HG03025 (cell line): Measurements from ENCODE around the gene EPHA6.

Experiments used
- ATAC-seq: cut with Tn5 transposase; IDR thresholded peaks from one replicate; pipeline ENCODE4 v1.9.1; 2021; ENCODE audit warnings: mild to moderate bottlenecking, moderate library complexity; ENCODE audit not compliant: unreplicated experiment, low FRiP score

Gene EPHA6

GRCh38 chr3:97680696-97681095, 866.3 kb downstream of the EPHA6 start:
- ATAC-seq = no peak

GRCh38 chr3:97684490-97684889, 870.1 kb downstream of the EPHA6 start:
- ATAC-seq = no peak

- no peak for ATAC-seq
Observed at GRCh38 chr3:97686258-97686657, 871.9 kb downstream of the EPHA6 start.

GRCh38 chr3:97687734-97688133, 873.3 kb downstream of the EPHA6 start:
- ATAC-seq = no peak

GRCh38 chr3:97689111-97689510, 874.7 kb downstream of the EPHA6 start:
- ATAC-seq = no peak

- no peak for ATAC-seq
Observed at GRCh38 chr3:97689962-97690361, 875.6 kb downstream of the EPHA6 start.

GRCh38 chr3:97691354-97691753, 877.0 kb downstream of the EPHA6 start:
- ATAC-seq = no peak

GRCh38 chr3:97692389-97692788, 878.0 kb downstream of the EPHA6 start:
- no peak for ATAC-seq

- no peak for ATAC-seq
Observed at GRCh38 chr3:97692831-97693230, 878.4 kb downstream of the EPHA6 start.

GRCh38 chr3:97694876-97695275, 880.5 kb downstream of the EPHA6 start:
- no peak for ATAC-seq

- ATAC-seq = no peak
Observed at GRCh38 chr3:97698691-97699090, 884.3 kb downstream of the EPHA6 start.

- no peak for ATAC-seq
Observed at GRCh38 chr3:97699889-97700288, 885.5 kb downstream of the EPHA6 start.

GRCh38 chr3:97705764-97706163, 891.4 kb downstream of the EPHA6 start:
- ATAC-seq = no peak

- no peak for ATAC-seq
Observed at GRCh38 chr3:97706226-97706625, 891.8 kb downstream of the EPHA6 start.

GRCh38 chr3:97711654-97712053, 897.3 kb downstream of the EPHA6 start:
- ATAC-seq = no peak

- no peak for ATAC-seq
Observed at GRCh38 chr3:97712919-97713318, 898.5 kb downstream of the EPHA6 start.

GRCh38 chr3:97713634-97714033, 899.2 kb downstream of the EPHA6 start:
- no peak for ATAC-seq

- peak; percentile 86 for ATAC-seq
Observed at GRCh38 chr3:97719156-97719821, 904.9 kb downstream of the EPHA6 start.

GRCh38 chr3:97720417-97720816, 906.0 kb downstream of the EPHA6 start:
- no peak for ATAC-seq

GRCh38 chr3:97721446-97721845, 907.1 kb downstream of the EPHA6 start:
- no peak for ATAC-seq

- ATAC-seq = no peak
Observed at GRCh38 chr3:97736928-97737327, 922.5 kb downstream of the EPHA6 start.

GRCh38 chr3:97738761-97739160, 924.4 kb downstream of the EPHA6 start:
- ATAC-seq = no peak

- ATAC-seq = no peak
Observed at GRCh38 chr3:97742036-97742435, 927.6 kb downstream of the EPHA6 start.
